SK-N-DZ (cell line): ENCODE results near the gene CAPN10.
"Not testable (repeated sequence)": the region's sequence is repeated elsewhere in the genome, so short reads cannot be mapped to it uniquely, and the experiment has no call there.

Source experiments
- DNase-seq: peaks from one replicate; pipeline ENCODE4 v3.0.0-alpha.2; 2015; ENCODE audit warnings: low spot score

CAPN10 gene

GRCh38 chr2:240563231-240563630 is 23.3 kb upstream of the CAPN10 start:
- DNase-seq = not testable (repeated sequence)

DNA sequence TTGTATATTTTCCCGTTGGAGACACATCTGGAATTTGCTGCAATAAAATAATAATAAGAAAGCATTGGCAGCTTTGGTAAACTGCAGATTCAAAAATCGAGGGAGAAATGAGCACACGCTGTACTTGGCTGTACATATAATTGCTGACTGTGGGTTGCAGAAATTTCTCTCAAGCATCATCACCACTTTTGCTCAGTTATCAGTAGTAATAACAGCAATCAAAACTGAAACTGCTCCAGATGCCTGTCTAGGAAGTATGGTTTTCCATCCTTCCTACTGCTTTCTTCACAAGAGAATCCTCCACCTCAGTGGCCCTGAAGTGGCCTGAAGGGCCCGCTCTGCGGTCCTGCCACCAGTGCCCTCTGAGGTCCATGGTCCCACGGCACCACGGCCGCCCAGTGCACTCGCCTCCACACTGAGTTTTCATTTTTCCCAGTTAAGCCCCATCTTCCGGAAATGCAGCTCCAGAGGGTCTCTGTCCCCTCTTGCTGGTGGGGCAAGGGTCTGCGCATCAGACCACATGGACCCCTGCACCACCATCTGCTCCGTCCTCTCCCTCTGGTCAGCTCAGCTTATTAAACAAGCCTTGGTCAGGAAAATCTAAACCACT is 22.5 kb upstream of the CAPN10 start:
- DNase-seq = no peak

GRCh38 chr2:240564561-240565332 is 21.8 kb upstream of the CAPN10 start:
- no peak for DNase-seq

DNA sequence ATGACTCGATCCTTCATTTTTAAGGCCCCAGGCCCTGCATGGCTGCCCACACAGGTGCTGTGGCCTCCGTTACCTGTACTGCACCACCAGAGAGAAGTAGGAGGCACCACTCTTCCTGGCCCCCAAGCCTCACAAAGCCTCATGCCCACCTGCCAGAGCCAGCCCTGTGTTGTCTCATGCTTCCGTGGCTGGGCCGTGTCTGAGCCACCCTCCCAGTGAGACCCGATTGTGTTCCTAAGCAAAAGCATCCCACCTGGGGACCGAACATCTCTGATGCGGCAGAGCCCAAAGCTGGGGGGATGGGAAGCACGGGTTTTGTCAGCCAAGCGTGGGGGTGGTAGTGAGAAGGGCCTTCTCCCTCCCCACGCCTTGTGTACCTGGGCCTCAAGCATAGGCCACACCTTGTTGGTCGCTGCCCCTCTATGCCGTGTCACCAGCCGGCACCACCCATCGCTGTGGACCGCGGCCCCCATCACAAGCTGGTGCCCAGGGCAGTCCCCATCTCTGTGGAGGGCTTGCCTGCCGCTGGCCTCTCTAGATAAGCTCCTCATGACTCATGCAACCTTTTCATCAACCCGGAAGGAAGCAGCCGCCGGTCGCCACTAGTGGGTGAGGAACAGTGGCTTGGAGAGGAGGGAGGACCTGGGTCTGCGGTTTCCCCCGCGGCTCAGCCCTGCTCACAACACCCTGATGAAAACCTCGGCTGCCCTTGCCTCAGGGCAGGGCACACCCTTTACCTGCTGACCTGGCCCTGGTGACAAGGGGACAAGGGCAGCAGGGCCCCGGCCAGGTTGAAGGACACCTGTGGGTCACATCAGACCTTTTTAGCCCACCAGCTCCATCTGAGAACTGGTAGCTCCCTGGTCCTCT is 21.0 kb upstream of the CAPN10 start:
- no peak for DNase-seq

- DNase-seq = peak; percentile 74
Observed at GRCh38 chr2:240566203-240567136, 20.1 kb upstream of the CAPN10 start.

DNA sequence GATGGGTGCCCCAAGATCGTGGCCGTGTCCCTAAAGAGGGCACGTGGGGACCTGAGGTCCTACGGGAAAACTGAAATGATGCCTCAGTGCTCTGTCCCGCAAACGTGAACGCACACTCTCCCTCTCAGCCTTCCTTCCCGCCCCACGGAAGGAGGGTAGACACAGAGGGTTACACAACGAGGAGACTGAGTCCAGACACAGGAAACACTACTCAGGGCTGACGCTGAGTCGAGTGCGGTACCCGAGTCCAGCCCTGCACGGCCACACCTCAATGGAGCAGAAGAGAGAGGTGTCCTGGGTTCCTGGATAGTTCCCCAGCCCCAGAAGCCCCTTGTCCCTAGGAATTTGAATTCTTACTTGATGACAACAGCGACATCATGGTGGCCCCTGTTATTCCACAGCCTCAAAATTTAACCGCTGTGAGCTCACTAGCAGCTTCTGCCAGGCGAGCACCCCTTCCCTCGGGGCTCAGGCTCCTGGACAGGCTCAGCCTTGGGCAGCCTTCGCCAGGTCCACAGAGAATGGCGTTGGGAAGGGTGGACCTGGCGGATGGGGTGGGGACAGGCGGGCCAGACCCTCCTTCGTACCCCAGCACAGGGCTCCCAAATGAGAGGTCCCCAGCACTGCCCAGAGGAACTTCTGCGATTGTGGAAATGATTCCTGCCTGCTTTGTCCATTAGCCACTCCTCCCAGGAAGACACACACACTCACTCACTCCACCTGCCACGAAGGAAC is 19.2 kb upstream of the CAPN10 start:
- DNase-seq = no peak

DNA sequence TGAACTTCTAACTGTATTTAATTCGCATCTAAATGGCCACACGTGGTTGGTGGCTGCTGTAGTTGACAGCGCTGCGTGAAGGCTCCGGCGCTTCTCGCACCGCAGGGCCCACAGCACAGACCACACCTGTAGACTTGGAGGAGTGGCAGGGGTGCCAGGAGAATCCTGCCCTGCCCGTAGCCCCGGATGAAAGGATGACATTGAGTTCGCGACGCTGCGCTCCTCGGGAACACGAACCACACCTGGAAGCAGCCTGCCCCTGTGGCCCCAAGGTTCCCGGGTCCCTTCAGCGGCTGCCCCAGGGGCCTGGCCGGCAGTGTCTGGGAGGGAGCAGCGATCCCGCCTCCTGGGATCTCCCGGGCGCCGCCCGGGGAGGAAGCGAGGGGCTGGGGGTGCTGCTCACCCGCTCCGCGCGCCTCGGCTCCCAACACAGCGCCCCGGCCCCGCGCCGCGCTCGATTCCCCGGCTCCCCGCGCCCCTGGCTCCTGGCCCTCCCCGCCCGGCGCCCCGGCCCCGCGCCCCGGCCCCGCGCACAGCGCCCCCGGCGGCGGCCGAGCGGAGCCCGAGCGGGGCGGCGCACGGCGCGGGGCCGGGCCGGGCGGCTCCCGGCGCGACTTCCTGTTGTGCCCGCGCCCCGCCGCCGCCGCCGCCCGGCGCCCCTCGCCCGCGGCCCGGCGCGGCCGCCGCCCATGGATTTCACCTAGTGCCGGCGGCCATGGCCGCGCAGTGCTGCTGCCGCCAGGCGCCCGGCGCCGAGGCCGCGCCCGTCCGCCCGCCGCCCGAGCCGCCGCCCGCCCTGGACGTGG is 18.5 kb upstream of the CAPN10 start, which contains the start of gene RNPEPL1:
TSS of gene RNPEPL1 (plus strand) at position 613 of the 806 bp plus-strand sequence. CDS start at position 716, 103 bp downstream.
- DNase-seq = no peak

DNA sequence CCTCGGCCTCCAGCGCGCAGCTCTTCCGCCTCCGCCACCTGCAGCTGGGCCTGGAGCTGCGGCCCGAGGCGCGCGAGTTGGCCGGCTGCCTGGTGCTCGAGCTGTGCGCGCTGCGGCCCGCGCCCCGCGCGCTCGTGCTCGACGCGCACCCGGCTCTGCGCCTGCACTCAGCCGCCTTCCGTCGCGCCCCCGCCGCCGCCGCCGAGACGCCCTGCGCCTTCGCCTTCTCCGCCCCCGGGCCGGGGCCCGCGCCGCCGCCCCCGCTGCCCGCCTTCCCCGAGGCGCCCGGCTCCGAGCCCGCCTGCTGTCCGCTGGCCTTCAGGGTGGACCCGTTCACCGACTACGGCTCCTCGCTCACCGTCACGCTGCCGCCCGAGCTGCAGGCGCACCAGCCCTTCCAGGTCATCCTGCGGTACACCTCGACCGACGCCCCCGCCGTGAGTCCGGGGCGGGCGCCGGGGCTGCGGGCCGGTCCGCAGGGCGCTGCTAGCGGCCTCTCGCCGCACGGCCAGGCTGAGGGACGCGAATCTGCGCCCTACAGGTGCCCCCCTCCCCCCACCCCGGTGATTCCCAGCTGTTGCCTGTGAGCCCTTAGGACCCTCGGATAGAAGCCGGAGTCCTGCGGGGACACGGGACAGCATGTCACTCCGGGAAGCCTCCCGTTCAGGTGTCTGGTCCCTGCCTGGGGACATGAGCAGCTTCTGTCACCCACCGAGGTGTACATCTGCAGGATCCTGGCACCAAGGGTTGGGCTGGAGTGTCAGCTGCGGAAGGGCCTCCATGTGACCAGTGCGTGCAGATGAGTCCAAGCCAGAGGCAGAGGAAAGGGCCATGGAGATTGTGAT is 17.6 kb upstream of the CAPN10 start:
- DNase-seq = no peak

GRCh38 chr2:240569523-240569997 is 17.0 kb upstream of the CAPN10 start:
- DNase-seq = no peak

DNA sequence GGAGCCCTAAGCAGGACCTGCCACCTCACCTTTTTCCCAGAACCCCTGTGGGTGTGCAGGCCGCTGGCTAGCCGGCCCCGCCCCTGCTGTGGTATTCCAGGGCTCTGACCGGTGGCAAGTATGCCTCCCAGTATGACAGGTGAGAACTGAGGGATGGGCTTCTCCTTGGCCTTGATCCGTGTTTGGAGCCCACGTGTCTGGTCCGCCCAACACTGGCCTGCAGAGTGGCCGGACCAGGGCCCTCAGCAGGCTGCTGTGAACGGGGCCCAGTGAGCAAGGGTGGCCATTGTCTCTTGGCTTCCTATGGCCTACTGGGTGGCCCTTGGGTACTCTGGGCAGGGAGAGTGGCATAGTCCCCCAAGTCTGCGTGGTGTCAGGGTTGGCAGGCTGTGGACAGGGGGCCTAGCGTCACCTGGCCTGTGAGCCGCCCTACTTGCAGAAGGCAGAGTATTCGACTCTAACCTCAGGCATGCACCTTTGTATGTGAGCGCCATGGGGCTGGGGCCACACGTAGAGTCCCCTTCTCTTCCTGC is 16.5 kb upstream of the CAPN10 start:
- no peak for DNase-seq

DNA sequence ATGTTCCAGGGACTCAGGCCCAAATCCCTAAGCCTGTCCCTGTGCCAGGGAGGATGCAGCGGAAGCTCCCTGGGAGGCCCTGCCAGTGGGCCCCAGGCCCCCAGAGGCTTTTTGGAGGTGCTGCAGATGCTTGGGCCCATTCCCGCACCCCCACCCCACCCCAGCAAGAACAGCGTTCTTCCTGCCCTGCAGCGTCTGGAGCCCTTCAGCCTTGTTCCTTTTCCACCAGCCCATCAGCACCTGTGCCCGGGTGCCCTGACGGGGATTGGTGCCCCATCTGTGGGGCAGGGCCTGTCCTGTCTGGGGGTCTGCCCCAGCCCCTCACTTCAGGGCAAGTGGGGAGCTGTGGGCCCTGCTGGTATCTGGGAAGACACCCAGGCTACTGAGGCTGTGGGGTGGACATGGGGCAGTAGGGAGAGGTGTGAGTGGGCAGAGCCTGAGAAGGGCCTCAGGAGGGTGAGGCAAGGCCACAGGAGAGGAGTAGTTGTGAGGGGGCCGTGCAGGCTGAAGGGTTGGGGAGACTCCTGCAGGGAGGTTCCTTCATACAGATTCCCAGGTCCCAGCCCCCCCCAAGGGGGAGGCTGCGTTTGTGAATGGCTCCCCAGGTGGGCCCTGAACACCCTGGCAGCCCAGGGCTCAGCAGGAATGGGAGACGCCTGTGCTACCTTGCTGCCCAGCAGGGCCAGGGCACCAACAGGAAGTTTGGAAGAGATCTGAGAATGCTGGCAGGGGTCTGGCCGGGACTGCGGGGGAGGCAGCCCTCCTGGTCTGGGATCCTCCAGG is 15.8 kb upstream of the CAPN10 start:
- DNase-seq = no peak

GRCh38 chr2:240571314-240571973 is 15.1 kb upstream of the CAPN10 start:
- DNase-seq = no peak

DNA sequence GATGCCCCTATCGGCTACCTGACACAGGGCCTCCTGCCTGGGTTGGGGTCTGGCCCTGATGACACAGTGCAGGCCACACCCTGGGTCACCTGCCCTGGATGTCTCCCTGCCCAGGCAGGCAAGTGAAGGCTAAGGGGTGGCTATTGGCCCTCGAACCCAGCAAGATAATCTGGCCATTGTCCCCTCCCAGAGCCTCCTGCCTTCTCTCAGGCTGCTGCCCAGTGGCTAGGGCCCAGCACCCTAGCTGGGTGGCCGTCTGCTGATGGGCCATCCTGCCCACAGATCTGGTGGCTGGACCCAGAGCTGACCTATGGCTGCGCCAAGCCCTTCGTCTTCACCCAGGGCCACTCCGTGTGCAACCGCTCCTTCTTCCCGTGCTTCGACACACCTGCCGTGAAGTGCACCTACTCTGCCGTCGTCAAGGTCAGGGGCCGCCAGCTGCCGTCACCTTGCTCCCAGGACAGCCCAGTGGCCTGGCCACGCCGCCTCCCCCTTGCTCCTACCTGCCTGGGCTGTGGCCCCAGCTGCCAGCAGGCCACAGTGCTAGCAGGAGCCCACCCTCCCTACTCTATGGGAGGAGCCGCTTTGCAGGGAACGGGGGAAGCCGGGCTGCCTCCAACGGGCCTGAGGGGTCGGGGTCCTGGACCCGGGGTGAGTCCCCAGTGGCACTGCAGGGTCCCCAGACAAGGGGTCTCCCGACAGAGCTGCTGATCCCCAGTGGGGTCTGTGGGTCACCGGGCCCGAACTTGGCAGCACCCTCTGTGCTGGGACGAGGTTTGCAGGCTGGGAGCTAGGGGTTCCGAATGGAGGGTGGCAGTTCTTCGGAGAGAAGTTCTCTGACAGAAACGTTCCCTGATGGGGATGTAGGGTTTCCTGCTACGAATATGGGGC is 14.1 kb upstream of the CAPN10 start:
- DNase-seq = no peak

- DNase-seq = no peak
Observed at GRCh38 chr2:240573071-240573515, 13.4 kb upstream of the CAPN10 start.

GRCh38 chr2:240573516-240574385 is 12.8 kb upstream of the CAPN10 start:
- no peak for DNase-seq
